ENCODE data around the gene HIVEP1.
"Not testable (repeated sequence)": the region's sequence is repeated elsewhere in the genome, so short reads cannot be mapped to it uniquely, and the experiment has no call there.

Gene HIVEP1

GRCh38 chr6:12090714-12091113 lies 78.6 kb downstream of the HIVEP1 start:
- no peak for DNase-seq (ENCODE audit: low read depth)

GRCh38 chr6:12092762-12093161 lies 80.7 kb downstream of the HIVEP1 start:
- no peak for DNase-seq (ENCODE audit: low read depth)

GRCh38 chr6:12094689-12095088 lies 82.6 kb downstream of the HIVEP1 start:
- DNase-seq (ENCODE audit: low read depth) = no peak

DNA sequence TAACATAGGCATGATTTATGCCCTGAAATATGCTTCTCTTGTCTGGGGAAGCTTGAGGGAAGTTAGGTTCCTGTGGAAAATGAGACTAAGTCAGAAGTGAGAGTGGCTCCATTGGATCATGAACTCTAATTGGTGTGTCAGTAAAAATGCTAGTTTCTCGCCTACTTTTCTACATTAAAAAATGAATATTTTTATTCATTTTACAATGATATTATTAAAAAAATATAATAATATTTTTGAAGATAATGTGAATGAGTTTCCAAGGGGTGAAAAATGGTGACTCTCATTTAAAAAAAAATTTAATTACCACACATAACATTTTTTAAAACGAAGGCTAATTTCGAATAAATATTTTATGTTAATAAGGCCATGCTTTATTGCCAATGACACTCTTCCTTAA lies 84.2 kb downstream of the HIVEP1 start:
- DNase-seq (ENCODE audit: low read depth) = no peak

GRCh38 chr6:12097791-12098190 lies 85.7 kb downstream of the HIVEP1 start:
- no peak for DNase-seq (ENCODE audit: low read depth)

GRCh38 chr6:12099623-12100338 lies 87.7 kb downstream of the HIVEP1 start:
- DNase-seq (ENCODE audit: low read depth) = no peak

DNA sequence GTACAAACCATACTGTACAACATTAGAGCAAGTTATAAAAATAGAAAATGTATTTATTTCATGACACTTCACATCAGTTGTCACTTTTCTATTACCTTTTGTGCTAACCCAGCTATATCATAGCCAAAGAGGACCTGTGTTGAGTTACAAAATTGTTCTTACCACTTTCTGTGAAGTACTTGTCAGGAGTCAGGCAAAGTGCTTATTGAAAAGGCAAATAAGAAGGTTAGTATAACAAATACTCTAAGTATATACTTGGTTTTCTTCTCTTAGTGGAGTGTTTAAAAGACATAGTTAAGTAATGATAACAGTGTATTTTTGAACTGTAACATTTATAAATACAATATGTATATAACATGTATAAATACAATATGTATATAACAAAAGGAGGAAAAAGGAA lies 88.9 kb downstream of the HIVEP1 start:
- no peak for DNase-seq (ENCODE audit: low read depth)

DNA sequence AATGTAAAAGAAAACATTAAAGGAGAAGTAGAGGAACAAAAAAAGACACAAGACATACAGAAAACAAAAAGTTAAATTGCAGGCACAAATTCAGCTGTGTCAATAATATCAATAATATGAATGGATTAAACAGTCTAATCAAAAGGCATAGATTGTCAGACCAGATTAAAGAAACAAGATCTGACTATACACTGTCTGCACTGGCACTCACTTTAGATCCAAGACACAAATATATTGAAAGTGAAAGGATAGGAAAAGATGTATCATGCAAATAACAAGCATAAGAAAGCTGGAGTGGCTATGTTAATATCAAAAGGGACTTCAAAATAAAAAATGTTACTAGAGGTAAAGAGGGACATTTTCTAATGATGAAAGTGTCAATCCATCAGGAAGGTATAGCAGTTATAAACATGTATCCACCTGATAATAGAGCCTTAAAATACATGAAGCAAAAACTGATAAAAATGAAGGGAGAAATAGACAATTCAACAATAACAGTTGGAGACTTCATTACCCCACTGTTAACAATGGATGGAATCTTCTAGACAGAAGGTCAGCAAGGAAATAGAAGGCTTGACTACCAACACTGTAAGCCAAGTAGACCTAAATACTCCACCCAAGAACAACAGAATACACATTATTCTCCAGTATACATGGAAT lies 89.7 kb downstream of the HIVEP1 start:
- no peak for DNase-seq (ENCODE audit: low read depth)

DNA sequence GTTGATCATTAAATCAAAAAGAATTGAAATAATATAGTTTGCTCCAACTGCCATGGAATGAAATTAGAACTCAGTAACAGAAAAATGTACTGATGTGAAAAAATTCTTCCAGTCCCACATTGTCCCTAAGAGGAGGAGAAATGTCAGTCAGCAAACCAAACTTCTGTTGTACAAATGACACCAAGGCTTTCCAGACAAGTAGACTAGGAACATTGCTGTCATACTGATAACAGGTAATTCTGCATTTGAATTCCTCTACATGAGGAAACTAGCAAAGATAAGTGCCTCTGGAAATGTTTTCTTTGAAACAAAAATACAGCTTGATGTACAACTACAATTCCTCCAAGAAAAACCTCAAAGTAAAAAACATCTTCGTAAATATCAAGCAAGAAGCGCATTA lies 90.2 kb downstream of the HIVEP1 start:
- DNase-seq (ENCODE audit: low read depth) = no peak

- DNase-seq (ENCODE audit: low read depth) = no peak
Measured at GRCh38 chr6:12103158-12103557, 91.0 kb downstream of the HIVEP1 start.

GRCh38 chr6:12105271-12105670 lies 93.2 kb downstream of the HIVEP1 start:
- no peak for DNase-seq (ENCODE audit: low read depth)

DNA sequence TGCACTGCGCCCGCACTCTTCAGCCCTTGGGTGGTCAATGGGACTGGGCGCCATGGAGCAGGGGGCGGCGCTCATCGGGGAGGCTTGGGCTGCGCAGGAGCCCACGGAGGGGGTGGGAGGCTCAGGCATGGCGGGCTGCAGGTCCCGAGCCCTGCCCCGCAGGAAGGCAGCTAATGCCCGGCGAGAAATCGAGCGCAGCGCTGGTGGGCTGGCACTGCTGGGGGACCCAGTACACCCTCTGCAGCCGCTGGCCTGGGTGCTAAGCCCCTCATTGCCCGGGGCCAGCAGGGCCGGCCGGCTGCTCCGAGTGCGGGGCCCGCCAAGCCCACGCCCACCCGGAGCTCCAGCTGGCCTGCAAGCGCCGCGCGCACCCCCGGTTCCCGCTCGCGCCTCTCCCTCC lies 96.3 kb downstream of the HIVEP1 start:
- not testable (repeated sequence) for DNase-seq (ENCODE audit: low read depth)

DNA sequence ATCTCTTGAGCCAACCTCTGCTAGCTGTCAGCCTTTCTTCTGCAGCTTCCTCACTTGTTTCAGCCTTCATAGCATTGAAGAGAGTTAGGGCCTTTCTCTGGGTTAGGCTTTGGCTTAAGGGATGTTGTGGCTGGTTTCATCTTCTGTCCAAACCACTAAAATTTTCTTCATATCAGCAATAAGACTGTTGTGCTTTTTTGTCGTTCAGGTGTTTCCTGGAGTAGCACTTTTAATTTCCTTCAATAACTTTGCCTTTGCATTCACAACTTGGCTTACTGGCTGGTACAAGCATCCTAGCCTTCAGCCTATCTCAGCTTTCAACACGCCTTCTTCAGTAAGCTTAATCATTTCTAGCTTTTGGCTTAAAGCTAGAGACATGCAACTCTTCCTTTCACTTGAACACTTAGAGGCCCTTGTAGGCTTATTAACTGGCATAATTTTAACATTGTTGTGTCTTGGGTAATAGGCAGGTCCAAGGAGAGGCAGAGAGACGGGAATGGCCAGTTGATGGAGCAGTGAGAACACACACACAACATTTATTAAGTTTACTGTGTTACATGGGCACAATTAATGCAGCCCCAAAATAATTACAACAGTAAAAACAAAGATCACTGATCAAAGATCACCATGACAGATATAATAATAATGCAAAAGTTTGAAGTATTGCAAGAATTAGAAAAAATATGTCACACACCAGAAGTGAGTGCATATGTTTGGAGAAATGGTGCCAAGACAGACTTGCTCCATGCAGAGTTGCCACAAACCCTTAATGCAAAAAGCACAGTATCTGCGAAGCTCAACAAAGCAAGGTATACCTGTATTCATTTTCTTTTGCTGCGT lies 98.6 kb downstream of the HIVEP1 start:
- DNase-seq (ENCODE audit: low read depth) = no peak

DNA sequence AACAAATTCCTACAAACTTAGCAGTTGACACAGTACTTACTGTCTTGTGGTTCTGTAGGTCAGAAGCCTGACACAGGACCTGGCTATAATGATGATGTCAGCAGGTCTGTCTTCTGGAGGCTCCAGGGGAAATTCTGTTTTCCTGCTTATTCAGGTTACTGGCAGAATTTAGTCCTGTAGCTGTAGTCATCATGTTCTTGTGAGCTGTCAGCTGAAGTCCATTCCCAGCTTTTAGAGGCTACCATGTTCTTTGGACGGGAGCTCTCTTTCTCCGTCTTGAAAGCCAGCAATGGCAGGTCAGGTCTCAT lies 99.2 kb downstream of the HIVEP1 start:
- DNase-seq (ENCODE audit: low read depth) = no peak

- DNase-seq (ENCODE audit: low read depth) = no peak
Measured at GRCh38 chr6:12112540-12113189, 100.6 kb downstream of the HIVEP1 start.

DNA sequence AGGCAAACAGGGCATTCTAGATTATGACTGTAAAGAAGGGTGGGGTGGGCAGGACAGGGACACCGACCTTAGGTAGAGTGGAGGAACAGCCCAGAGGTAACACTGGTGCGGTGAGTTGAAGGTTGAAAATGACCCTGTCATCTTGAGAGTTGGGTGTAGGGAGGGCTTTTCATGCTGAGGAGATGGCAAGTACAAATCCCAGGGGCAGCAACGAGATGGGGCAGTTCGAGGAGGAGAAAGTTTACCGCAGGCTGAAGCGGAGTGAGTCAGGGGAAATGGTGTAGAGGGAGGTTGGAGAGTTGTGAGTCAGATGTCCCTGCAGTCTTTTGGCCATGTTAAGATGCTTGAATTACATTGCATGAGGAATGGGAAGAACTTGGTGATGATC lies 101.1 kb downstream of the HIVEP1 start:
- DNase-seq (ENCODE audit: low read depth) = no peak

- no peak for DNase-seq (ENCODE audit: low read depth)
Measured at GRCh38 chr6:12114055-12114503, 102.0 kb downstream of the HIVEP1 start.

DNA sequence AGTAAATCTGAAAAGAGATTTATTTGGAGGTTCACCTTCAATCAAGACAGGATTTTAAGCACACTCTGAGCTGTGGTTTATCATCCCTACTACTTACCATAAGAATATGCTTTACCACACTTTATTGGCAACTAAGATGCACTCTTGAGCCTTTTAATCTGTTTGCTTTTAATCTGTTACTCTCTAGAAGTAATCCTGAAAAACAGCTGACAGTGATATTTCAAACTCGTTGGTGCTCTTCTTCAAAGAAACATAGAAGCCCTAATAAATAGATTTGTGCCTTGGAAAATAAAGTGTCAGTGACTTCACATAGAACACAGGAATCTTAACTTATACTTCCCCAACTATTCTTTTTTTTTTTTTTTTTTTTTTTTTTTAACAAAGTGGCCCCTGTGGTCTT lies 102.9 kb downstream of the HIVEP1 start:
- no peak for DNase-seq (ENCODE audit: low read depth)

DNA sequence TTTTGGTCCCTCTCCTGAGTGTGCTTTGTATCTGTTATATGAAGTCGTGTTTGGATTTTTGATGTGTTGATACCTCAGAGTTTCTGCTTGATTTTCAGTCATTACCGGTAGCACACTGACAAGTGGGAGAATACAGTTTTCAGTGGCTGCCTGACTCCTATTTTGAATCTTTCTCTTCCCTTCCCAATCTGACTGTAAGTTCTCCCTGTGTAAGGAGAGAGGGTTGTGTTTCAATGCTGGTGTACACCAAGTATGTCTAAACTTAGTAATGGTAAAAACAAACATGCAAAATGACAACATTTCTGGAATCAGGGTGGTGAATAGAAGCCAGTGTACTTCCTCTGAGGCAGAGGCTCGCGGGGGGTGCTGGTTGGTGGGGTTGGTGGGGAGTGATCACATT lies 103.4 kb downstream of the HIVEP1 start:
- DNase-seq (ENCODE audit: low read depth) = no peak

- DNase-seq (ENCODE audit: low read depth) = no peak
Measured at GRCh38 chr6:12116264-12116800, 104.2 kb downstream of the HIVEP1 start.

- no peak for DNase-seq (ENCODE audit: low read depth)
Measured at GRCh38 chr6:12116978-12117377, 104.9 kb downstream of the HIVEP1 start.

GRCh38 chr6:12118607-12119006 lies 106.5 kb downstream of the HIVEP1 start:
- no peak for DNase-seq (ENCODE audit: low read depth)
